GM19193 (cell line): ENCODE measurements around the gene BTBD10.
A peak's percentile ranks its signal among the peaks of the same experiment; 100 is the strongest.

Experiments used
- POLR2A ChIP-seq: IDR thresholded peaks from 4 replicates; pipeline ENCODE4 v1.6.1; 2011; ENCODE audit not compliant: insufficient read depth, insufficient read length; ENCODE audit errors: extremely low read depth

BTBD10 gene

DNA sequence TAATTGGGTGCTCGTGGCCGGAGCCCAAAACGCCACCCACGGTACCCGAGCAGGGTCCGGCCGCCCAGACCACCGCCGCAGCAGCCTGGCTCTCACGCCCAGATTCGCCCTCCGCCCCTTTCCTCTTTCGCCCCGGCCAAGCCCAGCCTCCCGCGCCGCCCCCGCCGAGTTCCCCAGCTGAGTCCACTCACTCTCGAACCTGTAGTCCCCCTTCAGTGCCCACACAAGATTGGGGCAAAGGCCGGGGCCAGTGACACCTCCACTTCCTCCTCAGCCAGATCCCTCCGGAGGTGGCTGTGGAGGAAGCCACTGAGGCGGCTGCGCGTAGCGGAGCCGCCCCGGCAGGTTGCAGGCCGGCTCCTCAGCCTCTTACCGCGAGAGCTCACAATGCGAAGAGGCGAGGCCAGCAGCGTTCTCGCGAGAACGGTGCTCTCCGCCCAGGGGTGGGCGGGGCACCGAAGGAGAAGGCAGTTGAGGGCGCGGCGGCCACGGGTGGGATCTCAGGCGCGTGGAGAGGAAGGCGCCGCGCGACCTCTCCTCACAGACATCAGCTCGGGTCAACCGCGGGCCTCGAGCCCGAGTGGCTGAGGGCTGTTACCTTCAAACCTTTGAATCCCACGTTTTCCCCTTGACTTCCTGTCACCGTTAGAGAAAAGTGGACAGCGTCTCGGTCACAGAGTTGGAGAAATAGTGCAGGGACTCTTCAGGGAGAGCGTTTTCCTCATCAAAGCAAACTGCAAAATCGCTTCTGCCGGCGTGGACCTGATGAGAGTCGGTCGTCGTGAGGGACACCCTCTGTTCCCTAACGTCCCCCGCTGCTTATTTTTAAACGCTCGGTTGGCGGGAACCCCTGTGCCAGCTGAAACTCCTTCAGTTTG is at the start of gene BTBD10:
Gene BTBD10, minus strand, starts transcription at position 322 of the 878 bp plus-strand sequence. CDS start 18,098 bp downstream, outside the sequence.
- TF ChIP-seq POLR2A, result peak; percentile 96

DNA sequence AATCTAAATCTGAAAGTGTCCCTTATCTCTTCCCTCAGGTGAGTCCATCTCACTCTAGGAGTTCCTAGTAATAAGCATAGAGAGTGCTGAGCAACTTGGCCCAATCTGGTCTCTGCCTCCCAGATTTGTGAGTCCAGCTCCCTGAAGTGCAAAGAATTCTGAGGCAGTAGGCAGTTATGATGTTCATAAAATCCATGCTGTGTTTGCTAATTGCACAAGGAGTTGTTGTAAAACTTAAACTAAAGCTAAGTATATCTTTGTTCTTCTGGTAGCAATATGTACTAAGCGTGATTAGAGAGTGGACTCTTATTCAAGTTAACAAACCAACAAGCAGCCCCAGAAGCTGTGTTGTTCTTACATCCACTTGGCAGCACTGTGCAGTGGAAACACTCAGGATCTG is 40.4 kb upstream of the BTBD10 start:
- TF ChIP-seq POLR2A, result no peak

DNA sequence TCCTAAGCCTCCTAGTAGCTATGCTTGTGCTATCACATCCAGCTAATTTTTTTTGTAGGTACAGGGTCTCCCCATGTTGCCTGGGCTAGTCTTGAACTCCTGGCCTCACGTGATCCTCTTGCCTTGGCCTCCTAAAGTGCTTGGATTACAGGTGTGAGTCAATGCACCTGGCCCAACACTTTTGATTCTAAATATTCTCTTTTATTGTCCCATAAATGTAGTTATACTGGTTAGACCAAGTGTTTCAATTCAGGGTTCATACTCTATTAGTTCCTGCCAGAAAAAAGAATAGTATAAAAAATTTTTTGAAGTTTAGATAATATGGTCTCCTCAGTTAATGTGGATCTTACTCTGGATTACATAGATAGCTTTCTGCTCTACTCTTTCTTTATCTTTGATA is 39.5 kb upstream of the BTBD10 start:
- no peak for TF ChIP-seq POLR2A

DNA sequence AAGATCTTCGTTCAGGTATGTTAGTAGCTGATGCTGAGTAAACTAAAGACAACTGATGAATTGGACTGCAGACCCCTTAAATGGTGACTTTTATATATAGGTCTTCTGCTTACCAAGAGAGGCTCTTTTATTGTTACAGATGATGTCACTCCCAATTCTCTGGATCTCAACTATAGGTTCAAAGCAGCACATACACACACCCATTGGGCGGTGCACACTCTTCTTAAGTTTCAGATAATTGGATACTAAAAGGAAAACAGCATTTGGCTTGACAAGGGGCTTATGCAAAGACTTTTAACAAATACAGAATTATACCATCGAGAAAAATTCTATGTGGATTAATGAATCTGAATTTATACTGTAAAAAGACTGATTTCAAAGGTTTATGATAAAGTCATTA is 32.9 kb upstream of the BTBD10 start, which contains the start of gene PTH:
Gene PTH, minus strand, starts transcription at position 69 of the 400 bp plus-strand sequence. CDS start 3,142 bp downstream, outside the sequence.
- no peak for TF ChIP-seq POLR2A

DNA sequence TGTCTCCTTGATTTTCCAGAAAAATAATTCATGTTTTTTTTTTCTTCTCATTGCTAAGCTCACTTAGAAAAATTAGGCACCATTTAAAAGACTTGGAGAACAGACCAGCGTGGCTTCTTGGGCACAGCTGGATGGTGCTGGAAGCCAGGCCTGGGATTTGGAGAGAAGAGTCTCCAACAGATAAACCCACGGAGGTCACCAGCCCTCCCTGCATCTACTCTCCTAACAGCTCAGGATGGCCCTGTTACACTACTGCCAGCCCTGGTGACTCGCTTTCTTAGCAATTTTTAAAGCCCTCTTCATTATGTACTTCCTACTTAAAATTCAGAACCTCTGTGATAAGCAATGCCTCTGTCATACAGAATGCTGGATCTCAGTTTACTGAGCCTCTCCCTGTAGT is 31.0 kb upstream of the BTBD10 start:
- TF ChIP-seq POLR2A, result no peak

DNA sequence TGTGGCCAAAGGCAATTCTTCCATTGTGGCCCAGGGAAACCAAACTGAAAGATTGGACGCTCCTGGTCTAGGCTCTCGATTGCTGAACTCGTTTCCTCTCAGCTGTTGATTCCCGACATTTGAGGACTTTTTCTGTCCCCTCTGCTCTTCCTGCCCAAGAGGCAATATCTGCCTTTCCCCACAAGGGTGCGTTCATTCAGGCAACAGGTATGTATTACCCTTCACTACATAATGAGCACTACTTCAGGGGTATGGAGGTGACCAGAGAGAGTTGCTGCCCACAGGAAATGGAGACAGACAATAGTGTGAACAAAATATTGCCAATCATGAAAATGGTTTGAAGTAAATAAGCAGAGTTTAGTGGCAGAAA is 24.6 kb upstream of the BTBD10 start:
- no peak for TF ChIP-seq POLR2A

DNA sequence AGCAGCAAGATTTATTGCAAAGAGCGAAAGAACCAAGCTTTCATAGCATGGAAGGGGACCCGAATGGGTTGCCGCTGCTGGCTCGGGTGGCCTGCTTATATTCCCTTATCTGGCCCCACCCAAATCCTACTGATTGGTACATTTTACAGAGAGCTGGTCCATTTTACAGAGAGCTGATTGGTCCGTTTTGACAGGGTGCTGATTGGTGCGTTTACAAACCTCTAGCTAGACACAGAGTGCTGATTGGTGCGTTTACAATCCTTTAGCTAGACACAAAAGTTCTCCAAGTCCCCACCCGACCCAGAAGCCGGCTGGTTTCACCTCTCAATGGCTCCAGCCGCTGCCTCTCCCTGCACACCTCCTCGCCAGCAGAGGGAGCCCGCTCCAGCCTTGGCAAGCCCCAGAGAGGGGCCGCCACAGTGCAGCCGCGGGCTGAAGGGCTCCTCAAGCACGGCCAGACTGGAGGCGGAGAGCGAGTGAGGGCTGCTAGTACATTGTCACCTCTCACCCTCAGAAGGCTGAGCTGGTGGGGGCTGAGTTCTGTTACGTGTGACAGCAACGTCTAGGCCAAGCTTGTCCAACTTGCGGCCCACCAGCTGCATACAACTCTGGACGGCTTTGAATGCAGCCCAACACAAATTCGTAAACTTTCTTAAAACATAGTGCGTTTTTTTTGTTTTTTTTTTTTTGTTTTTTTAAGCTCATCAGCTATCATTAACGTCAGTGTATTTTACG is 24.1 kb upstream of the BTBD10 start:
- no peak for TF ChIP-seq POLR2A

DNA sequence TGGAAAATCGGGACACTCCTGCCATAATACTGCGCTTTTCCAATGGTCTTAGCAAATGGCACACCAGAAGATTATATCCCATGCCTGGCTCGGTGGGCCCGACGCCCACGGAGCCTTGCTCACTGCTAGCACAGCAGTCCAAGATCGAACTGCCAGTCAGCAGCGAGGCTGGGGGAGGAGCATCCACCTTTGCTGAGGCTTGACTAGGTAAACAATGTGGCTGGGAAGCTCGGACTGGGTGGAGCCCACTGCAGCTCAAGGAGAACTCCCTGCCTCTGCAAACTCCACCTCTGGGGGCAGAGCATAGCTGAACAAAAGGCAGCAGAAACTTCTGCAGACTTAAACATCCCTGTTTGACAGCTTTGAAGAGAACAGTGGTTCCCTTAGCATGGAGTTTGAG is 17.2 kb upstream of the BTBD10 start:
- no peak for TF ChIP-seq POLR2A

DNA sequence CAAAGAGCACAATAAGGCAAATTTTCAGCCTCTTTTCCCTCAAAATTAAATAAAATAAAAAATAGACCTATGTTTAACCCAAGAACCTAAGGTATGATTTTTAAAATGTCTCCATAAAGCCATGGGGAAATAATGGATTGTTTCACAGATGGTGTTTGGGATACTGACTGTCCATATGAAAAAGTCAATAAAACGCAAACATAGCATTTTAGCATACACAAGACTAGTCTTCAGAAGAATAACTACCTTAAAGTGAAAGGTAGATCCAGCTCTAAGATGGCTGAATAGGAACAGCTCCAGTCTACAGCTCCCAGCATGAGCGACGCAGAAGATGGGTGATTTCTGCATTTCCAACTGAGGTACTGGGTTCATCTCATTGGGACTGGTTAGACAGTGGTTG is 16.7 kb upstream of the BTBD10 start:
- no peak for TF ChIP-seq POLR2A

DNA sequence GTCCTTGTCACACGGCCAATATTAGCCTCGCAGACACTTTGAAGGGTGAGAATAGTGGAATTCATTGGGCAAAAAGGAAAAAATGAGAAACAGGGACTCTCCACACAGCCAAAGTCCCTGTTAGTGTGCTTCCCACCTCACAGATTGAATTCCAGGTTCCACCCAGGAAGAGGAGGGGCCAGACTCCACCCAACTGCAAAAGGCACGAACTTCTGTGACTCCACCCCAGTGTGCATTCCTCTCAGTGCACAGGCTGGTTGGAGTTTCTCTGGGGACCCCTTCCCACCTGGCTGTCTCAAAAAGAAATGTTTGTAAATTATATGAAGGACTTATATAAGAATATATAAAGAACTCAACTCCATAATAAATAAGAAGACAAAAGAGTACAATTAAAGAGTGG is 12.1 kb upstream of the BTBD10 start:
- no peak for TF ChIP-seq POLR2A

DNA sequence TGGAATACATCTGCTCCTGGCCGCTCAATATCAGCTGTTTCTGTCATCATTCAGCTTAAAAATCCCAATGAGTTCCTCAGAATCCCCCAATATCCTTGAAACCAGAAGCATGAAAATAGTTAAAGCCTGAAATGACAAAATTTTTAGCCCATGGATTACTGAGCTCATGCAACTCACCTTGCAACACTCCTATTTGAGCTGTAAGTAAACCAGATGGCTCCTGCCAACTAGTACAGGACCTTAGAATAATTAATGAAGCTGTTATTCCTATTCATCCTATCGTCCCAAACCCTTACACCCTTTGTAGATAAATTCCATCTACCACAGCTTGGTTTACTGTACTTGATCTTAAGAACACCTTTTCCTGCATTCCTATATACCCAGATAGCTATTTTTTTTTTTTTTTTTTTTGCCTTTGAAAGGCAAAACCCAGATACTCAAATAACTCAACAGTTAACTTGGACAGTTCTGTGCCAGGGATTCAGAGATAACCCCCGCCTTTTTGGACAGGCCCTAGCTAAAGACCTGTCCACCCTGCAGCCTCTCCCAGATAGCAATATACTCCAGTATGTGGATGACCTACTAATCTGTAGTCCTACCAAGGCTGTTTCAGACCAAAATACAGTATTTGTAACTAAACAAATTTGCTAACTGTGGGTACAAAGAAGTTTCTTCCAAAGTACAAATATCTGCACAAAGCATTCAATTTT is 10.1 kb upstream of the BTBD10 start:
- TF ChIP-seq POLR2A, result no peak

DNA sequence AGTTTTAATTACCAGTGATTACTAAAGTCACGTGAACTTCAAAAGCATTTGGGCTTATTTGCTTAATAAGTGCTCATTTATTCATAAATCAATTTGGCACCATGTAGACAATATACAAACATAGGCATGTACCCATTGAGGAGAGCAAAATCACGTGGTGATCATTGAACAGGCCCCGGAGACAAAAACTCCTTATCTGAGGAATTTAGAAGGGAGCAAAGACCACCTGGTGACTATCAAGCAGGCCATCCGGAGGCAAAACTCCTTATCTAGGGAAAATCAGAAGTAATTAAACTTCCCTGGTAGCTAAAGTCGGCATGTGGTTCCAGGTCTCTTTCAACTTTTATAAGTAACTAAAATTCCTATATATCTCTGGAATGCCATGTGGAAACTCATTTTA is 5.7 kb upstream of the BTBD10 start:
- no peak for TF ChIP-seq POLR2A

DNA sequence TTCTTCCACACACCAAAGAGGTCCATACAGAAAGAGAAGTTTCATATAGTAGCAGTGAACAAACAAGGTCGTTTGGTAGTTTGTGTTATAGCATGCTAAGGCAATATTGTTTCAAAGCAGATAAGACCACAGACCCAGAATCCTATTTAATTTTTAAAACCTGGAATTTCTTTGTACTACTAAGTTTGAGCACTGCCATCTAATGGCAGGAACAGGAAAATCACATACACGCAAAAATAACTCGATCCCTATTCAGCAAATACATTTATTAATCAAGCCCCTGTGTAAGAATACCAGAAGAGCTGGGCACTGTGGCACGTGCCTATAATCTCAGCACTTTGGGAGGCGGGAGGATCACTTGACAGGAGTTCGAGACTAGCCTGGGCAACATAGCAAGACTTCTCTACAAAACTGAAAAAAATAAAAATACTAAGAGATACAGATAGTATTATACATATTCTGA is 2.9 kb upstream of the BTBD10 start:
- no peak for TF ChIP-seq POLR2A

DNA sequence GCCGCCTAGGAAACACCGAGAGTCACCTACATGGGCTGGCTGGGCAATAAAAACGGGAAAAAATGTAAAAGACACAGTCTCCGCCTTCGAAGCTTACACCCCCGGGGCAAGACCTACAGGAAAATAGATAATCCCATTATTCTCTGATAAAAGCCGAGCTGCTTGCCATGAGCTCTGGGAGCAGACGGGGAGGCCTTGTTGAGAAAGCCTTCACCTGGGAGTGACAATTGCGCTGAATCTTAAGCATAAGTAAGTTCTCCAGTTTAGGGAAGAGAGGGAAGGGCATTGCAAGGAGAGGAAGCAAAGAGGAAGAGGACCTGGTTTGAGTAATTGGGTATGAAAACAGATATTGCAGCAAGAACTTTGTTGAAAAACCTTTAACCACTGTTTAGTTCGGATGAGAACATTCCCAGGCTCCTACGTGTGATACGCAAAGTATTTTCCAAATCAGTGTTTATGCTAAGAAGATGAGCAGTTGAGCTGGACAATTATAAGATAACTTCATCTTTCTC is 813 bp upstream of the BTBD10 start:
- TF ChIP-seq POLR2A, result no peak
